GM12872 (cell line): ENCODE measurements around the gene CHD9.

Experiments
- TF ChIP-seq, protein P1 (sequence below): IDR thresholded peaks from 3 replicates; pipeline ENCODE4 v1.5.1; 2011; ENCODE audit warnings: low read depth, mild to moderate bottlenecking, low read length, moderate library complexity; ENCODE audit not compliant: insufficient read depth

CHD9 gene

DNA sequence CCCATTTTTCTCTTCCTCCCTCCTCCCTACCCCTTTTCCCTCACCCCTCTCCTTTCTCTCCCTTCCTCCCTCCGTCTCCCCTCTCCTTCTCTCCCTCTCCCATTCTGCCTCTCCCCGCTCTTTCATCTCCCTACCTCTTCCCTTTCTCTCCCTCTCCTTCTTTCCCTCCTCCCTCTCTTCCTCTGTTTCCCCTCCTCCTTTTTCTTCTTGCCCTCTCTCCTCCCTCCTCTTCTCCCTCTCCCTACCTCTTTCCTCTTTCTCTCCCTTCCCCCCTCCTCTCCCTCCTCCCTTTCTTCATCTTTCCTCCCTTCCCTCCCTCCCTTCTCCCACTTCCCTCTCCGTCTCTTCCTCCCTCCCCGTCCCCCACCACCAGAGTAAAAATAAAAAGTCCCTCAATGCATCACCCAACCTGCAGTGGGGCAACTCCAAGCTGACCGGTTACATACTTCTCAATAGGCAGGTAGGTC lies 12.5 kb upstream of the CHD9 start:
- TF ChIP-seq, protein P1, sequence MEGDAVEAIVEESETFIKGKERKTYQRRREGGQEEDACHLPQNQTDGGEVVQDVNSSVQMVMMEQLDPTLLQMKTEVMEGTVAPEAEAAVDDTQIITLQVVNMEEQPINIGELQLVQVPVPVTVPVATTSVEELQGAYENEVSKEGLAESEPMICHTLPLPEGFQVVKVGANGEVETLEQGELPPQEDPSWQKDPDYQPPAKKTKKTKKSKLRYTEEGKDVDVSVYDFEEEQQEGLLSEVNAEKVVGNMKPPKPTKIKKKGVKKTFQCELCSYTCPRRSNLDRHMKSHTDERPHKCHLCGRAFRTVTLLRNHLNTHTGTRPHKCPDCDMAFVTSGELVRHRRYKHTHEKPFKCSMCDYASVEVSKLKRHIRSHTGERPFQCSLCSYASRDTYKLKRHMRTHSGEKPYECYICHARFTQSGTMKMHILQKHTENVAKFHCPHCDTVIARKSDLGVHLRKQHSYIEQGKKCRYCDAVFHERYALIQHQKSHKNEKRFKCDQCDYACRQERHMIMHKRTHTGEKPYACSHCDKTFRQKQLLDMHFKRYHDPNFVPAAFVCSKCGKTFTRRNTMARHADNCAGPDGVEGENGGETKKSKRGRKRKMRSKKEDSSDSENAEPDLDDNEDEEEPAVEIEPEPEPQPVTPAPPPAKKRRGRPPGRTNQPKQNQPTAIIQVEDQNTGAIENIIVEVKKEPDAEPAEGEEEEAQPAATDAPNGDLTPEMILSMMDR: no peak

DNA sequence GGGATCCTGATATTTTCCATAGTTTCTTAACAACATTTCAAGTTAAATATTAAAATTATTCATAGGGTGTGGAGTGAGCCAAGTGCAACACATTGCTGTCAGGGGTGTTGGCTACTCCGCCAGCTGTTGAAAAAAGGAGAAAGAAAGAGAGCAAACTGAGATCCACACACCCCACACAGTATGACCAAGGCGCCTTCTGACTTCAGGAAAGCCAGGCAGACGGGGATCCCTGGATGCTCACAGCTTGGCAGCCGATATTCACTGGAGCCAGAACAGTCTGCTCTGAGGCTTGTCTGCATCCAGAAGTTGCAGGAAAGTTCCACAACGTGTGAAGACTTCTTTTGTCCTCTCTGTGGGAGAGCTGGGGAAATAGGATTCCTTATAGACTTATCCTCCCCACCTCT lies 11.4 kb upstream of the CHD9 start:
- TF ChIP-seq, protein P1: no peak

DNA sequence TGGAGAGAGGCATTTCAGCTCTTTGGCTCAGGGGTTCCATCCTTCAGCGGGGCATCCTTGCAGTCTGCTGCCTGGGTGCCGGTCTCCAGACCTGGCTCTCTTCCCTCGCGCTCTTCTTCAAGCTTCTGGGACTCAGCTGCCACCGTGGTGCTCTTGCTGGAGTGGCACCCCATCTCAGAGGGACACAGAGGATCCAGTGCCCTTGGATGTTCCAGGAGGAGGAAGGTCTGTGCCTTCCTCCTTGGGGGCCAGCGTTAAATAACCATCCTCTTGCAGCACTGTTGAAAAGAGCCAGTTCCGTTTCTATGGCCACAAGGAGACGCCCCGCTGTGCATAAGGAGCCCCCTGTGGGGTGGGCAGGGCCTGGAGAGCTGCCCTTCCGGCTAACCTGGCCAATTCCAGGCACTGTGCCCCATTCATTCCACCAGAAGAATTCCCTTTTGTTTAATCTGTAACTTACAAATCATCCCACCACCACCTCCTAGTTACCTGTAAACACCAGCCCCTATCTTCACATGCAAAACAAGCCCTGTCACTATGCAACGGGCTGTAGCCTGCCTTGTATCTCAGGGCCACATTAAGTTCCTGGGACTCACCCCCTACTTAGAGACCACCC lies 10.7 kb upstream of the CHD9 start:
- TF ChIP-seq, protein P1: no peak

DNA sequence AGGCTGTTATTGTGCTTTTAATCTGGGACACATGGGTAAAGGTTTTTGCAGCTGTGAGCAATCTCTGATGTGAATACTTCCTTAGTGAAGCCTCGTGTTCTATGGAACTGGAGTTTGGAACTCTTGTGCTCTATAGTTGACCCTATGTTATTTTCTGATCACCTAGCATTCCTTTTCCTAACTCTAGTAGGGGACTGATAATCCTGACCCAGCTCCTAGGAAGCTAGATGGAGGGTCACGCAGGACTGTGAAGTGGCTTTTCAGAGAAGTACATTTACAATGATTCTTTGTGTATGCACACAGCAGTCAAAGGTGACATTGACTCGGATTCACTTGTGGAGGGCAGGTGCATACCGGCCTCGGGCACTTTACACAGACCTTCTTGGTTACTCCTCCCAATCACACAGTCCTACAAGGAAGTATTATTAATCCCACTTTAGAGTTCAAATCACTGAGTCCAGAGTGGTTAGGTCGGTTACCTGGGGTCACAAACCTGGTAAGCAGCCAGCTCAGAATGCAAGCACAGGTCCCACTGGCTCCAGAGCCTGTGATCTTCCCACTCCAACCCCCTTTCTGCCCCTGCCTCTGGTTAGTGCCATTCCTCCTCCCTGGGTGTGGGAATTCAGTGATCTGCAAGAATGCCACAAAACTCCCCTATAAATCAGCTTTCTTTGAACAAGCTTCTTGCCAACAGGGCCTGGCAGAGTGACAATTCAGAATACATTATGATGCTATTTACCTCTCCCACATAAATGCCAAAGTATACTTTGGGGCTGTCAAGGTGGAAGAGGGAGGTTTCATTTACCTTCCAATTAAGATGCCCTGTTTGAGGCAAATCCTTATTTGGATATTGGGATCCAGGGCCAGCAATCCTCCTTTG lies 9.2 kb upstream of the CHD9 start:
- TF ChIP-seq, protein P1: no peak

DNA sequence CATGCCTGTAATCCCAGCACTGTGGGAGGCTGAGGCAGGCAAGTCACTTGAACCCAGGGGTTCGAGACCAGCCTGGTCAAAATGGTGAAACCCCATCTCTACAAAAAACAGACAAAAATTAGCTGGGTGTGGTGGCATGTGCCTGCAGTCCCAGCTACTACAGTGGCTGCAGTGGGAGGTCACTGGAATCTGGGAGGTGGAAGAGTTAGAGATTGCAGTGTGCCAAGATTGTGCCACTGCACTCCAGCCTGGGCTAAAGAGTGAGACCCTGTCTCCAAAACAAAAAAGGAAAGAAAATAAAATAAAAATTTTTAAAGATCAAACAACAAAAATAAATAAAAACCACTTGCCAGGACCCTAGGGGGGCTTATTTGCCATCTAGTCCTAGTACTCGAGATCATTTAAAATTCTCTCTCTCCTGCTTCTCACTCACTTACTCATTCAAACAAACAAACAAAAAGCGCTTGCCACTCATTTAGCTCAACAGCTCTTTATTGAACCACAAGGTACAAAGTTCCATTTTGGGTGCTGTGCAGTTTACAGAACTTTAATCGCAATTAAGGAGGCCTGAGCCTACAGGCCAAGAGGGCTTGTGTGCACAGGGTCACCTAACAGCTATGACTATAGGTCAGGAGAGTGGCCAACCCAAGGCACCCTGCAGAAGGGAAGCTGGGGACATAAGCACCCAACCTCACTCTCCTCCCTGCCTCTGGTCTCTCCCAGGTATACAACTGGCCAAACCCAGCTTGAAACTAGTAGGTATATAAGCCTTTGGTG lies 6.5 kb upstream of the CHD9 start:
- TF ChIP-seq, protein P1: no peak

DNA sequence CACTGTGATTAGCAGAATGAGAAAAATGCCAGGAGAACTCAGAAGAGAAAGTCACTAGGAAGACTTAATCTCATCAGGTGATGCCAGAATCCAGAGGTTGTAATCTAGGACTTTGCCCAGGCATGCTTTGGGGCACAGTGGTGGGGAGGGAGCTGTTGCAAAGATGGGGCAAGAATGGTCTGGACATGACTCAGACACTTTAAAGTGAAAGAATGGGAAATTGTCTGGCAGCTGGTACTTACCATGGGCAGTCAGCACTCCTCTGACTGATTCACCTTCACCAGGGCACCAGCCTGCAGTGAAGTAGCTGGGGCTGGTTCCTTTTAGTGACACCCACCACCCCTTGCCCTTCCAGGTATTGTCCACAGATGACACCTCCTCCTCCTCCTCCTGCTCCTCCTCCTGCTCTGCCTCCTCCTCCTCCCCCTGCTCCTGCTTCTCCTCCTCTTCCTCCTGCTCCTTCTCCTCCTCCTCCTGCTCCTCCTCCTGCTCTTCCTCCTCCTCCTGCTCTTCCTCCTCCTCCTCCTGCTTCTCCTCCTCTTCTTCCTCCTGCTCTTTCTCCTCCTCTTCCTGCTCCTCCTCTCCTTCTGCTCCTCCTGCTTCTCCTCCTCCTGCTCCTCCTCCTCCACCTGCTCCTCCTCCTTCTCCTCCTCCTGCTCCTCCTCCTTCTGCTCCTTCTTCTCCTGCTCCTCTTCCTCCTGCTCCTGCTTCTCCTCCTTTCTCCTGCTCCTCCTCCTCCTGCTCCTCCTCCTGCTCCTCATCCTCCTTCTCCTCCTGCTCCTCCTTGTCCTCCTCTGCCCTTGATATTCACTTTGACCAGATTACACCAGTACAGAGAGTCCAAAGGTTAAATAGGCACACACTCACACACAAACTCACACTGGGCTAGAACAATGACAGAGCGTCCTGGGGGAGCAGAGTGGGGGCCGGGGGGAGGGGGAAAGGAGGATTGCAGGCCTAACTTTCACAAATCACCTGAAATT lies 2.0 kb upstream of the CHD9 start, which contains the start of gene CHD9NB:
Gene CHD9NB (minus strand): TSS at position 379 of the 983 bp plus-strand sequence. CDS start 8,739 bp downstream, outside the sequence.
- TF ChIP-seq, protein P1: no peak
